Measurements from ENCODE around the gene LMO2.
"Not testable (repeated sequence)": the region's sequence is repeated elsewhere in the genome, so short reads cannot be mapped to it uniquely, and the experiment has no call there.

LMO2 gene

GRCh38 chr11:33828604-33829429 lies 63.1 kb downstream of the LMO2 start:
- no peak for DNase-seq (ENCODE audit: low read depth)
- TF ChIP-seq CTCF (IDR thresholded peaks at IDR 0.05; ENCODE audit: control insufficient read depth, extremely low read depth, insufficient read depth): no peak
- H3K4me3 ChIP-seq (ENCODE audit: low read depth, low read length): peak overlapping the region; percentile 39

- TF ChIP-seq CTCF (IDR thresholded peaks at IDR 0.05; ENCODE audit: control insufficient read depth, extremely low read depth, insufficient read depth): no peak
- H3K4me3 ChIP-seq (ENCODE audit: low read depth, low read length): no peak overlapping the region
- DNase-seq (ENCODE audit: low read depth): no peak
Observed at GRCh38 chr11:33827206-33827605, 64.7 kb downstream of the LMO2 start.

- no peak for DNase-seq (ENCODE audit: low read depth)
- no peak for TF ChIP-seq CTCF (IDR thresholded peaks at IDR 0.05; ENCODE audit: control insufficient read depth, extremely low read depth, insufficient read depth)
- no peak overlapping the region for H3K4me3 ChIP-seq (ENCODE audit: low read depth, low read length)
Observed at GRCh38 chr11:33825854-33826560, 65.9 kb downstream of the LMO2 start.

GRCh38 chr11:33822981-33823380 lies 68.9 kb downstream of the LMO2 start:
- not testable (repeated sequence) for DNase-seq (ENCODE audit: low read depth)

GRCh38 chr11:33819278-33820035 lies 72.4 kb downstream of the LMO2 start:
- no peak overlapping the region for H3K4me3 ChIP-seq (ENCODE audit: low read depth, low read length)
- no peak for DNase-seq (ENCODE audit: low read depth)
- TF ChIP-seq CTCF (IDR thresholded peaks at IDR 0.05; ENCODE audit: control insufficient read depth, extremely low read depth, insufficient read depth): no peak

More at GRCh38 chr11:33822981-33823380, 68.9 kb downstream of the LMO2 start:
- H3K4me3 ChIP-seq (ENCODE audit: low read depth, low read length): not testable (repeated sequence)

Measured in LNCaP clone FGC (cell line).